ENCODE data around the gene DUOX2. TPM values are rescaled to one million over a fixed set of nuclear protein-coding genes. Genes with fewer than 3 reads are reported as not detected.

DUOX2 gene
- total and polyA plus RNA-seq, 2 of the 13 experiments (the other 11 are each of a cell fraction or from before 2014, with no cell fraction given) = 0.08 TPM; not detected in 1

- TF ChIP-seq ZNF720 (CRISPR knock-in tag; IDR thresholded peaks at IDR 0.05) = no peak
- no peak for TF ChIP-seq NBN (conservative IDR thresholded peaks at IDR 0.05)
- TF ChIP-seq ZNF431 (CRISPR knock-in tag; IDR thresholded peaks at IDR 0.05; ENCODE audit: borderline replicate concordance, low read depth) = no peak
- TF ChIP-seq GFI1 (CRISPR knock-in tag; IDR thresholded peaks at IDR 0.05; ENCODE audit: borderline replicate concordance) = peak; percentile 52; the same call in 1 of the 2 replicates
- no peak for TF ChIP-seq HDAC6 (IDR thresholded peaks at IDR 0.05; ENCODE audit: low read depth, low read length)
- peak; percentile 67; the same call in 1 of the 2 replicates for TF ChIP-seq ZNF124 (CRISPR knock-in tag; IDR thresholded peaks at IDR 0.05)
- TF ChIP-seq IRF1 (CRISPR knock-in tag; IDR thresholded peaks at IDR 0.05; ENCODE audit: low read depth) = no peak
- TF ChIP-seq PRDM15 (CRISPR knock-in tag; IDR thresholded peaks at IDR 0.05) = no peak
- TF ChIP-seq UBTF (CRISPR knock-in tag; IDR thresholded peaks at IDR 0.05) = 0 out of 2 replicates have a peak, but pooled peaks have one; percentile 31
- peak; percentile 37; the same call in 1 of the 2 replicates for TF ChIP-seq ATF2 (CRISPR knock-in tag; IDR thresholded peaks at IDR 0.05)
- TF ChIP-seq PITX1 (CRISPR knock-in tag; IDR thresholded peaks at IDR 0.05) = peak; percentile 58; the same call in 1 of the 2 replicates
- TF ChIP-seq DNMT1 (CRISPR knock-in tag; IDR thresholded peaks at IDR 0.05) = no peak
- TF ChIP-seq ZNF205 (CRISPR knock-in tag; IDR thresholded peaks at IDR 0.05) = 0 out of 2 replicates have a peak, but pooled peaks have one; percentile 65
- no peak for TF ChIP-seq EZH2 (conservative IDR thresholded peaks at IDR 0.05; ENCODE audit: low read depth, low read length)
- TF ChIP-seq ZBTB42 (CRISPR knock-in tag; IDR thresholded peaks at IDR 0.05) = peak; percentile 59; the same call in 1 of the 2 replicates
- peak; percentile 70; the same call in 1 of the 2 replicates for TF ChIP-seq SPEN (CRISPR knock-in tag; IDR thresholded peaks at IDR 0.05; ENCODE audit: low read depth)
- no peak for TF ChIP-seq ZNF18 (CRISPR knock-in tag; IDR thresholded peaks at IDR 0.05; ENCODE audit: insufficient replicate concordance)
Observed at GRCh38 chr15:45118131-45118588, 4.2 kb upstream of the DUOX2 start (continued).
